Neuron (in vitro differentiated cells): ENCODE results near the gene PLS3.

ENCODE experiments used
- H2AFZ ChIP-seq: one replicate; pipeline ENCODE4 v1.6.1; 2013; ENCODE audit warnings: low read depth, mild to moderate bottlenecking, inconsistent platforms, low read length, moderate library complexity
- H3K27me3 ChIP-seq: one replicate; pipeline ENCODE4 v1.6.1; 2013; ENCODE audit warnings: low read length; ENCODE audit not compliant: insufficient read depth
- H3K36me3 ChIP-seq: one replicate; pipeline ENCODE4 v1.6.1; 2013; ENCODE audit warnings: low read length; ENCODE audit not compliant: insufficient read depth
- H3K4me1 ChIP-seq: one replicate; pipeline ENCODE4 v1.6.1; 2013; ENCODE audit warnings: low read length; ENCODE audit not compliant: insufficient read depth
- H3K4me3 ChIP-seq: 2 replicates; pipeline ENCODE4 v1.5.1; 2013; ENCODE audit warnings: mild to moderate bottlenecking, low read length, moderate library complexity
- H3K9me3 ChIP-seq: one replicate; pipeline ENCODE4 v1.6.1; 2013; ENCODE audit warnings: low read length

PLS3 gene

DNA sequence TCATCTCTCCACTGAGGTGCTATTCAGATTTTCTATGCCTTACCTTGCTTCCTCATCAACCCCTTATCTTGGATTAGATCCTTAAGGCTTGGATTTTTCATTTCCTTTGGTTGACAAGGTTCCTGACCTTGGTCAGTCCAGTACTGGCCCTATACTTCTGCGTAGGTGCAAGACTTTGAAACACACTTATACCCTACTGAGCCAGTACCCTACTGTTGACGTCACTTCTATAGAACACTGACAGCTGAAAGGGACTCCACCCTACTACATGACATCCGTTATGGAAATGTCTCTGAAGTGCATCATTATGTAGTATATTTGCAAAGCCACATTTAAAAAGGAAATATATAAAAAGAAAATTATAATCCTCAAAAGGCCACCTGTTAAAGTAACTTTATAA, 12.0 kb upstream of the PLS3 start:
- H3K4me1 ChIP-seq, result no peaks in the 10 kb centered on the region
- no peak overlapping the region for H2AFZ ChIP-seq
- H3K36me3 ChIP-seq, result no peaks in the 10 kb centered on the region
- H3K9me3 ChIP-seq, result no peaks in the 10 kb centered on the region
- no peaks in the 10 kb centered on the region for H3K27me3 ChIP-seq
- H3K4me3 ChIP-seq, result no peak overlapping the region

DNA sequence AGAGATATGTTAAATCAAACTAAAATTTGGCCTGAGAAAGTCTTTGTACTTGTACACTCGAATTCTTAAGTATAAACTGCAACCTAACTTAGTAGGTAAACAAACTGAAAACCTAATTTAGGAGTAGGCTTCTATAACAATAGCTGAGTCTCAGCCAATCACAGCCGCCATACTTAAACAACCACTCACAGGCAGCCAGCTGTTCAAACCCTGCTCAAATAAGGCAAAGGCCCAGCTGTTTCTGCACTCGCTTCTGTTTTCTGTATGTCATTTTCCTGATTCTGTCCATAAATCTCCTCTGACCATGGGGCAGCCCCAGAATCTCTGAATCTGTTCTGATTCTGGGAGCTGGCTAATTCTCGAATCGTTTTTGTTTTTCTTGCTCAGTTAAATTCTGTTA, 7.8 kb upstream of the PLS3 start:
- Histone ChIP-seq H3K4me1 (no peaks in the 10 kb centered on the region), H3K4me3 (no peak overlapping the region), H3K27me3 (no peaks in the 10 kb centered on the region), H3K36me3 (no peaks in the 10 kb centered on the region), H2AFZ (no peak overlapping the region), H3K9me3 (no peaks in the 10 kb centered on the region)

DNA sequence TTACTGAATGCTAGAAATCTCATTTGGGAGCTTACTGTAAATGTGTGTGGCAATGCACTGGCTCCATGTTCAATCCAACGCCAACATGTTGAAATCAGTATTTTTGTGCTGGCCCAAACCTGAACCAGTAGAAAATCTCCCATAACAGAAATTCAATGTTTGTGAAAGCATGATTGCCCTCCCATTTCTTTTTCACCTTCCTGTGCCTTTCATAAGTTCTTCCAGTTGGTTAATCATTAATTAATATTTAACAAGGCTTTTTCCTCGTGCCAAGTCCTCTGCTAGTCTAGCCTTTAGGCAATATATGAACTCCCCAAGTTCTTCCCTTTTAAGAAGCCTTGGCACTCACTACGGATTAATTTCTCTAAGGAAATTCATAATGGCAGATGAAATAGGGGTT, 1.3 kb upstream of the PLS3 start:
- Histone ChIP-seq H3K36me3 (no peaks in the 10 kb centered on the region), H2AFZ (no peak overlapping the region), H3K4me3 (no peak overlapping the region), H3K27me3 (no peaks in the 10 kb centered on the region), H3K9me3 (no peaks in the 10 kb centered on the region), H3K4me1 (no peaks in the 10 kb centered on the region)

DNA sequence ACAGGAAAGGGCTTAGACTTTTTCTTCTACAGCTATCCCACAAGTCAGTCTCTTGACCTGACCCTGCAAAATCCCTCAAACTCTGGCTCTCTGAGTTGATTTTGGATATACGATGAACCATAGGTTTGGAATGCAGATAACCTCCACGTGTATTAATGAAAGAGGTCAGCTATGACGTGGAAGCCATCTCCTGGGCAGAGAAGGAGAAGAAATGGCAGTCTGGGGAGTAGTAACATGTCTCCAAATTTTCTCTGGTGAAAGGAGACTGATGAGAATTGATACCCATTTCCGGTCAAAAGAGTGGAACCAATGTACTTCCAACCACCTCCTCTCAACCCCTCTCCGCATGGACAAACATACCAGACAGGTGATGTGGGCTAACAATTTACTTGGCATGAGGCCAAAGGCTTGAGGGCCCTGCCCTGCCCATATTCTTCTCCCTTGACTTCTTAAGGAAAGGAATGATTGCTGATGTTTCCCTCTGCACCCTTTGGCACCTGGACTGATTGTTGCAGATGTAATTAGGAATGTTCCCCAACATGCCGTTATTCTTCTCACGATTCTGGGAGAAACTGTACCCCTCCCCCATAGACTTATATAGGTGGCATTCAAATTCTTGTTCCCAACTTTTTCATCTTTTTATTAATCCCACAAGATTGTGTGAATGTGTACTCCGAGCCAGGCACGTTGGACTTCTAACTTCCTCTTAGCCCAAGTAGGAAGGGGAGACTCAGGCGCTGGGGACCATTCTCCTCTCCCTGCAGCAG, 580 bp upstream of the PLS3 start:
- Histone ChIP-seq H3K4me1 (no peaks in the 10 kb centered on the region), H3K36me3 (no peaks in the 10 kb centered on the region), H3K27me3 (no peaks in the 10 kb centered on the region), H2AFZ (no peak overlapping the region), H3K4me3 (peak overlapping the region; percentile 56), H3K9me3 (no peaks in the 10 kb centered on the region)

DNA sequence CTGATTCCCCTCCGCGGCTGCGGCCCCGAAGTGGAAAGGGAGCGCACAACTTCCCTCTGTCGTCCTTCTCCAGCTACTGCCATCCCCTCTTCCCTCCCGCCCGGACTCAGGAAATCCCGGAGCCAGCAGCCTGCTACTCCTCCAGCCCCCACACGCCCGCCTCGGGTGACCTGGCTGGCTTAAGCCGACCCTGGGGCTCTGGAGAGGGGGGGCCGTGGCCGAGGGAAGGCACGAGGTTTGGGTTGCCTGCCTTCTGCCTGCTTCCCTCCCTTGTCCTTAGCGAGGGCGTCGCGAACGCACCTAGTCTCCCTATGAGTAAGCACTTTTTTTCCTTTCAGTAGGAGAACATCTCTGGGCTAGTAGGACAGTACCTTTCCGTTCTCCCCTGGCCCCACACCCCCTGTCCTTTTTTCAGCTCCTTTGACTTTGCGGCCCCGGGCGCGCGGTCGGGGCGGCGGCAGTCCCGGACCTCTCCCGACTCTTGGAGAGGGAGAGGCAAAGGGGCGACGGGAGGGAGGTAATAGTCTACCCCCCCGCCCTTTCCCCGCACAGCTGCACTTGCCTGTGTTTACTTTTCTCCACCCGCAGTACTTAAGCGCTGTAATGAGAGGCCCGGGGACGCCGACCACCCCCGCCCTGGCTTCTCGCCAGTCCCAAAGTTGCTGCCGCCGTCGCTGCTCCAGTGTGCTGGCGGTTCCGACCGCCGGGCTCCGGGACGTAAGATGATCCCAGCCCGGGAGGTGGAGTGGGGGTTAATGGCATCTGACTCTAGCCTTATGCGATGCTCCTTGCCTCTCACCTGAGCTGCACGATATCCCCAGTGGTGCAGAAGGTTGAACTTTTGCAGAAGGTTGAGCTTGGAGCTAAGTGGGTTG, 868 bp downstream of the PLS3 start:
- peak overlapping the region; percentile 14 for H2AFZ ChIP-seq

DNA sequence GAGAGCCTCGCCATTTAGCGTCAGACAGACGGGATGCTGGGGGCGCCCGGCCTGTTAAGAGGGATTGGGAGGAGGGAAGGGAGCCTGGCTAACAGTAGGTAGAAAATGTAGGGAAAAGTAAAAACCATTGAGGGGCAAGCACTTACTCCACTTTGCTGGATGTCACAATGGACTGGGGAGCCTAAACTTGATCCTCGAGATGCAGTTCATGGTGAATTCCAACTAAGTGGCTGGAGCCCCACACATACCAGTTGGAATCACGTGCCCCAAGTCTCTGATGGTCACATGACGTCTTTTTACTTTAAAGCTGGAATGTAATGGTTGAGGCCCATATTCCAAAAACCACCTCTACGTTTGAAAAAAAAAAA, 1.5 kb downstream of the PLS3 start:
- Histone ChIP-seq H3K4me1 (no peaks in the 10 kb centered on the region), H3K36me3 (no peaks in the 10 kb centered on the region), H3K27me3 (no peaks in the 10 kb centered on the region), H3K4me3 (peak overlapping the region; percentile 56), H2AFZ (peak overlapping the region; percentile 14), H3K9me3 (no peaks in the 10 kb centered on the region)

More for the DNA sequence above, 868 bp downstream of the PLS3 start:
- H3K36me3 ChIP-seq, result no peaks in the 10 kb centered on the region
- H3K27me3 ChIP-seq, result no peaks in the 10 kb centered on the region
- no peaks in the 10 kb centered on the region for H3K4me1 ChIP-seq
- no peaks in the 10 kb centered on the region for H3K9me3 ChIP-seq
- H3K4me3 ChIP-seq, result peak overlapping the region; percentile 56

DNA sequence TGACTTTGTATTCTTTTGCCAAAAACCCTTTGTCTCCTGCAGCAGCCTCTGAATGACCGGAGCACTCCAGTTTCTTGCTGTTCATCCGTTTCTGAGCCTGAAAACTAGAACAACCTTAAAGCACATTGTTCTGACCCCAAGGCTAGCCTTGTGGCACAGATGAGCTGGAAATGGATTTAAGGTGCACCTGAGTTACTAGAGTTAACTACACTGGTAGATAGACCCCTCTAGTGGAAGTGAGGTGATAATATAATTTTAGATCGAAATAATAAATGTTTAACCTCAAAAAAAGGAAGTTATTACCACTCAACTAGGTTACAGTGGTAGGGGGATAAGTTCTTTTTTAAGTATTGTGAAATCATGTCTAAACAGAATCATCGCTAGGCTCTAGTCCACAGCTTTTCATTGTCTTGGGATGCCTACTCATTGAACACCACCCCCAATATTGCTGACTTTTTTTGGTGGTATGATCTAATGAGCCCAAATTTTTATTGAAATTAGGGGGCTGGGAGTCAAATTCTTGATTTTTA, 2.7 kb downstream of the PLS3 start:
- no peaks in the 10 kb centered on the region for H3K9me3 ChIP-seq
- no peaks in the 10 kb centered on the region for H3K27me3 ChIP-seq
- H3K36me3 ChIP-seq, result no peaks in the 10 kb centered on the region
- no peaks in the 10 kb centered on the region for H3K4me1 ChIP-seq
- no peak overlapping the region for H2AFZ ChIP-seq
- no peak overlapping the region for H3K4me3 ChIP-seq

DNA sequence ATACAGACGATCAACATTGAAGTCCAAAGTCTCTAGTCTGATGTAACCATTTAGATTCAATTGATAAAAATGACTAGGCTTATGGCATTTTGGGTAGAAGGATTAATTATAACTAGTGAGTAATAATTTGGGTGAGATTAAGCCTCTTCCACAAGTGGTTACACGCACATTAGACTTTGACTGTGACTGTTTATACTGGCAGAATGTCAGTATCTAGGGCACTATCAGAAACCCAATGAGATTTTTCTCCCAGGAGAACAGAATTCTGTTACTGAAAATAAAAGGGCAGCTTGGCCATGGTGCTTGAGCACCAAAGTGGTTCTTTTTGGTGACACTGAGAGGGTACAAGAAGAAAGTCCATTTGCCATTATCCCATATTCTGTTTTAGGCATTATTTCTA, 3.3 kb downstream of the PLS3 start:
- Histone ChIP-seq H3K27me3 (no peaks in the 10 kb centered on the region), H3K9me3 (no peaks in the 10 kb centered on the region), H3K36me3 (no peaks in the 10 kb centered on the region), H3K4me1 (no peaks in the 10 kb centered on the region), H2AFZ (no peak overlapping the region), H3K4me3 (no peak overlapping the region)

DNA sequence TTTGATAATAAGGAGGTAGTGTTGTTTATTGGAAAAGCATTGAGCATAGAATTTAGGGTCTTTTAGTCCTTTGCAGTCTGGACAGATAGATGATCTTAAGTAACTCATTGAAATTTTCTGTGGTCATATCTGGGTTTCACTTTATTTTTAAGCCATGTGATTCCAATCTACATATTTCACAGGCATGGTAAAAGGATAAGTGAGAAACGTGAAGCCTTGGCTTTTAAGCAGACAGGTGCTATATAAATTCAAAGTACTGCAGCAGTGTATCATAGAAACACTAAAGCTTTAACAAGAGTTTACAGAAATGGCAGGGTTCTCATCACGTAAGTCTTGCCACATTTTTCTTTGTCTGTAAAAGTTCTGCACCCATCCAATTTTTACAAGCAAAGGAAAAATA, 4.9 kb downstream of the PLS3 start:
- Histone ChIP-seq H3K4me3 (no peak overlapping the region), H2AFZ (no peak overlapping the region), H3K27me3 (no peaks in the 10 kb centered on the region), H3K9me3 (no peaks in the 10 kb centered on the region), H3K4me1 (no peaks in the 10 kb centered on the region), H3K36me3 (no peaks in the 10 kb centered on the region)

DNA sequence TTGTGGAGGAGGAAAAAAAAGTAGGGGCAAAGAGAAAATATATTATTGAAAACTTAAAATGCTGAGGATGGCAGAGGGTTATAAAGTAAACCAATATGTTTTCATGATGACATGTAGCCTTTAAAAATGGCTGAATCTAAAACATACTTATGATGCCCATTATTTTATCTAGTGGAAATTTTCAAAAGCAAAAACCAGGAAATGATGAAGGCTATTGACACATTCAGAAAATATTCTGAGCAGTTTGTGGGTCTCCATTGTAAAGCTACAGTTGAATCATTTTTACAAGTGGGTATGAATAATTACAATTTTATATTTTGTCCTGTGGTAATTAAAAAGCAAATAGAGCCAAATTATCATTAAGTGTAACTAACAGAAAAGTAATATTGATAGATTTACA, 10.7 kb downstream of the PLS3 start:
- H3K4me1 ChIP-seq, result no peaks in the 10 kb centered on the region
- H3K36me3 ChIP-seq, result no peaks in the 10 kb centered on the region
- H3K4me3 ChIP-seq, result no peak overlapping the region
- H3K9me3 ChIP-seq, result no peaks in the 10 kb centered on the region
- H3K27me3 ChIP-seq, result no peaks in the 10 kb centered on the region
- no peak overlapping the region for H2AFZ ChIP-seq

DNA sequence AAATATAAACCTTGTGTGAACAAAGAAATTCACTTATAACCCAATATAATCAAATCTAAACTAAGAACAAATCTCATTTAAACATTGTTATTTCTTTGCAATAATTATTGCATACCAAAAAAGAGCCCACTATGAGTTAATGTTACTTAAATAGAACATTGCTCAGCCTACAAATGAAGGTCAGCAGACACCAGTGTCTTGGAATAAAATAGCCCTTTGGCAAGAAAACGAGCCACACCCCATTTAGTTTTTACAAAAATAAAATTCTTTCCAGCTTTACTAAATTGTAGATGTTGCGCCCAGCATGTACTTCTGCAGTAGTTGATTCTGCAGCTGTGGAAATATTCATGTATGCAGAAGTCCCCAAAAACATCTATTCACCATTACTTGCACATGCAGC, 12.2 kb downstream of the PLS3 start:
- Histone ChIP-seq H3K36me3 (no peaks in the 10 kb centered on the region), H3K27me3 (no peaks in the 10 kb centered on the region), H3K4me1 (no peaks in the 10 kb centered on the region), H3K4me3 (no peak overlapping the region), H2AFZ (no peak overlapping the region), H3K9me3 (no peaks in the 10 kb centered on the region)

DNA sequence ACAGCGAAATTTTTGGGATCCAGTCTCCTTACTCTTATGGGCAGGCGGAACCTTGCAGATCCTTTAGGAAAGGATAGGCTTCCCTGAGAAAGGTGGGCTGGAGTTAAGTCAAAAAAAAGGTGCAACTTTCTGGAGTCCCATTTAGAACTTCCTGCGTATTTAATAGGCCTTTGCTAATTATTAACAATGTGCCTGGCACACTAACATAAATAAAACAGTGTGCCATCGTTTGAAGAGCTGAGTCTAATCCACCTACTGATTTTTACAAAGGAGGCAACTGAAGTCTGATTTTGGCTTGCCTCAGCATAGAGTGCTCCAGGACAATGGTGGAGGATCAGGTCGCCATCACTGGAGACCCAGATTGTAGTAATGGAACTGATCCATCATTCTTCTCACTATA, 15.7 kb downstream of the PLS3 start:
- Histone ChIP-seq H3K27me3 (no peaks in the 10 kb centered on the region), H2AFZ (no peak overlapping the region), H3K4me1 (no peaks in the 10 kb centered on the region), H3K36me3 (no peaks in the 10 kb centered on the region), H3K4me3 (no peak overlapping the region), H3K9me3 (no peaks in the 10 kb centered on the region)

DNA sequence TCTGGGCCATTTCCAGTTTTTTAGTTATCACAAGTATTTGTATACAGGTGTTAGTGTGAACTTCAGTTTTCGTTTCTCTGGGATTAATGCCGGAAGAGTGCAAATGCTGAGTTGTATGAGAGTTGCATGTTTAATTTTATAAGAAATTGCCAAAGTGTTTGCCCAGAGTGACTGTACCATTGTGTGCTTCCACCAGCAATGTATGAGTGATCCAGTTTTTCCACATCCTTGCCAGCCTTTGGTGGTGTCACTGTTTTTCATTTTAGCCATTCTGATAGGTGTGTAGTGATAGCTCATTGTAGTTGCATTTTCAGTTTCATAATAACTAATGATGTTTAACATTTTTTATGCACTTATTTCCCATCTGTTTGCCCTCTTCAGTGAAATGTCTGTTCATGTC, 18.4 kb downstream of the PLS3 start:
- Histone ChIP-seq H3K4me1 (no peaks in the 10 kb centered on the region), H3K36me3 (no peaks in the 10 kb centered on the region), H2AFZ (no peak overlapping the region), H3K4me3 (no peak overlapping the region), H3K27me3 (no peaks in the 10 kb centered on the region), H3K9me3 (no peaks in the 10 kb centered on the region)
